Lower lobe of right lung (tissue), 2 donors: ENCODE data around the gene EGR1. TPM values are rescaled to one million over a fixed set of nuclear protein-coding genes. Genes with fewer than 3 reads are reported as not detected.

Experiments used
- ATAC-seq, 2 donors: fragments of 200-7000 bp; cut with Tn5 transposase; one replicate each; pipeline ENCODE4 v1.9.1; 2020 to 2022; ENCODE audit warnings: mild to moderate bottlenecking in 2 of 2, moderate library complexity in 2 of 2
- DNase-seq: peaks from one replicate; pipeline ENCODE4 v3.0.0-alpha.2; 2020
- H3K27ac ChIP-seq: fragments of 200-600 bp; one replicate; pipeline ENCODE4 v1.8.0; 2022
- H3K27me3 ChIP-seq: fragments of 200-600 bp; one replicate; pipeline ENCODE4 v1.8.0; 2022; ENCODE audit warnings: low read depth
- H3K36me3 ChIP-seq: fragments of 200-600 bp; one replicate; pipeline ENCODE4 v1.8.0; 2022; ENCODE audit warnings: mild to moderate bottlenecking
- H3K4me1 ChIP-seq: fragments of 200-600 bp; one replicate; pipeline ENCODE4 v1.8.0; 2022
- H3K4me3 ChIP-seq: fragments of 200-600 bp; one replicate; pipeline ENCODE4 v1.8.0; 2022; ENCODE audit warnings: mild to moderate bottlenecking
- H3K9me3 ChIP-seq: fragments of 200-600 bp; one replicate; pipeline ENCODE4 v1.8.0; 2022
- intact Hi-C: fragments of 100-400 bp; cut with DNase I; formaldehyde crosslinking; loops from one replicate; pipeline ENCODE4 v1.11.0; 2022
- total RNA-seq: library from RNA; stranded (reverse); fragmentation: NEBNext Ultra II Directional; extraction: Animal tissue kit (Norgen Biotek cat#: 25700); gene quantifications from one replicate; pipeline ENCODE4 v1.2.1, GENCODE V29; 2021
- TF ChIP-seq, protein P1 (sequence below): fragments of 200-600 bp; IDR thresholded peaks from one replicate; pipeline ENCODE4 v1.8.0; 2022; ENCODE audit warnings: antibody characterized with exemption, mild to moderate bottlenecking
- donor health status: DM: no; HTN: yes; CAD: no; lungs with severe emphysema.

The EGR1 gene
- total RNA-seq, 1 donor from 2014 or later, result 78.2 TPM

DNA sequence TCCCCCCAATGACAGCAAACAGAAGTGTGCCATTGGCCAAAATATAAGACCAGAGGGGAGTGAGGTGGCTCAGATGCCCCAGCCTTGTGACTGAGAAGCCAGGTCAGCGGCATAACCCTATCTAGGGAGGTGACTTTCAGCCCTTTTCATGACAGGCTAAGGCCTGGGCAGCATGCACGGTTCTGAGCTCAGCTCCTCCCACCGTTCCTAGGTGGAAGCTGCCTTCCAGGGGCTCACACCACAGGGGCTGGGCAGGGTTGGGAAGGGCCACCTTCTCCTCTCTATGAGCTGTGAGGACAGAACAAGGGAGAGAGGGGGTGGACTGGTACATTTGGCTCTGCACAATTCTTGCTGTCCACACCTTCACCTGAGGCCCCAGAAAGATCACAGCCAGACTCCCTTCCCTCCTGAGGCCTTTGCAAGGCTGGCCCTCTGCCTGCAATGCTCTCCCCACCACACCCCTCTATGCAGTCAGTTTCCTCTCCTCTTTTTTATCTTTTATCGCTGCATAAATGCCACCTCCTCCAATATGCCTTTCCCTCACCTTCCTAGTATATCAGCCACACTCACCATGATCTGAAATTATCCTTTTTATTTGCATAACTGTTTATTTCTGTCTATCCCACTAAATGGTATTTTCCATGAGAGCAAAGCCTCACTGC, 5.1 kb upstream of the EGR1 start:
- ATAC-seq, result no peak
- TF ChIP-seq, protein P1, sequence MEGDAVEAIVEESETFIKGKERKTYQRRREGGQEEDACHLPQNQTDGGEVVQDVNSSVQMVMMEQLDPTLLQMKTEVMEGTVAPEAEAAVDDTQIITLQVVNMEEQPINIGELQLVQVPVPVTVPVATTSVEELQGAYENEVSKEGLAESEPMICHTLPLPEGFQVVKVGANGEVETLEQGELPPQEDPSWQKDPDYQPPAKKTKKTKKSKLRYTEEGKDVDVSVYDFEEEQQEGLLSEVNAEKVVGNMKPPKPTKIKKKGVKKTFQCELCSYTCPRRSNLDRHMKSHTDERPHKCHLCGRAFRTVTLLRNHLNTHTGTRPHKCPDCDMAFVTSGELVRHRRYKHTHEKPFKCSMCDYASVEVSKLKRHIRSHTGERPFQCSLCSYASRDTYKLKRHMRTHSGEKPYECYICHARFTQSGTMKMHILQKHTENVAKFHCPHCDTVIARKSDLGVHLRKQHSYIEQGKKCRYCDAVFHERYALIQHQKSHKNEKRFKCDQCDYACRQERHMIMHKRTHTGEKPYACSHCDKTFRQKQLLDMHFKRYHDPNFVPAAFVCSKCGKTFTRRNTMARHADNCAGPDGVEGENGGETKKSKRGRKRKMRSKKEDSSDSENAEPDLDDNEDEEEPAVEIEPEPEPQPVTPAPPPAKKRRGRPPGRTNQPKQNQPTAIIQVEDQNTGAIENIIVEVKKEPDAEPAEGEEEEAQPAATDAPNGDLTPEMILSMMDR, result no peak
- no peaks in the 10 kb centered on the region for H3K9me3 ChIP-seq
- intact Hi-C loops, result no loop called here
- no peaks in the 10 kb centered on the region for H3K36me3 ChIP-seq
- peaks cover 31% of the 10 kb centered on the region for H3K4me1 ChIP-seq
- peak; percentile 15 for DNase-seq
- no peak overlapping the region for H3K4me3 ChIP-seq
- H3K27ac ChIP-seq, result no peak overlapping the region
- peaks cover 4% of the 10 kb centered on the region for H3K27me3 ChIP-seq

DNA sequence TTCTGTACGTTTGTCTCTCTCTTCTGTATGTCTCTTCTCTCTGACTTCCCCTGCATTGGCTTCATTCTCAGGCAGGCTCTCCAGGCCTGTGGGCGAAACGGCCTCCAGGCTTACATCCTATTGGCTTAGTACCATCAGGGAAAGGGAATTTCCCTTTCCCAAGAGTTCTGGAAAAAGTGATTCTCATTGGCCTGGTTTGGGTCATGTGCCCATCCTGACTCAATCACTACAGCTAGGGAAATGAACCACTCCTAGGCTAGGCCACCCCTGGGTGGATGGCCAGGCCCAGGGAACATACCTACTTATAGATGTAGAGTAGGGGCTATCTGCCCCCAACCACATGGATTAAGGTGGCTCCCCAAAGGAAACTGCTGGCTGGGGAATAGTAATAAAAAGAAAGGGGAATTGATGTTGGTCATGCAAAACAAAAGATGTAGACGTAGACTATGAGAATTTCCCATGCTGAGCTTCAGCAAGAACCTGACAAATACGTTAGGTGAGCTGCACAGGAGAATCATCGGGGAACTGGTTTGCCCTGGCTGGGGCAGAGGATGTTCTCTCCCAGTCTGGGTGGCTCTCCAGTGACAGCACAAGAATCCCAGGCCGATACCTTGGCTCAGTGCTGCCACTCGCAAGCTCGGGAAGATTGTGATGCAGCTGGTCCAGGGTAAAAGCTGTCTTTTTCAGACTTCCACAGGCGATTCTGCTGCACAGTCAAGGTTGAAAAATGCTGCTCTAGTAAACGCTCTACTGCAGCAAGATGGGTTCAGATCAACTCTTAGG, 3.7 kb upstream of the EGR1 start:
- peak; percentile 39 for DNase-seq
- Histone ChIP-seq H3K36me3 (no peaks in the 10 kb centered on the region), H3K4me1 (peaks cover 39% of the 10 kb centered on the region), H3K4me3 (no peak overlapping the region), H3K9me3 (no peaks in the 10 kb centered on the region), H3K27ac (no peak overlapping the region), H3K27me3 (peaks cover 4% of the 10 kb centered on the region)
- TF ChIP-seq, protein P1, result no peak
- intact Hi-C loops, result no loop called here
- ATAC-seq, result no peak

DNA sequence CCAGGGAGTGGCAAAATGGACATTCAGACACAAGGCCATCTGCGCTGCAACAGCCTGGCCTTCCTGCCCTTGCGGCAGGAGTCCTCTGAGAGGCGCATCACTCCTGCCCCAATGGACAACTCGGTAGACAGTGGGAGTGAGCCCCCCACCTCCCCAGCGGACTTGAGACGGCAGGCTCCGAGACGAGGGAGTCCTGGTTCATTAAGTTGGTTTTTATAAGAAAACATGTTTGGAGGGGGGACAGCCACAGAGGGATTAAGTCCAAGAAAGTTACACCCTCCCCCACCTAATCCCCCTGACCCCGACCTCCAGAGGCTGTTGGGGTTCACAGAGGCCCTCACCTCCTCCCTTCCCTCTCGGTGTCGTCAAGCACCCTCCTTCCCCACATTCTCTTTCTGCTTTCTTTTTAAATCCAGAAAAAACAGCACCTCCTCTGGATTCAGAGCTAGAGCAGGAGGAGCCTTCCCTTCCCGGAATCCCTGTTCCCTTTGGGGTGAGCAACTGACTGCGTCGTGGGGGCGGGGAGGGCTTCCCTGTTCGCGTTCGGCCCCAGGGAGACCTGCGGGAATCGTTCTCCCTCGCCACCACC, 1.8 kb upstream of the EGR1 start:
- no peak for ATAC-seq
- H3K36me3 ChIP-seq, result peaks cover 7% of the 10 kb centered on the region
- peaks cover 51% of the 10 kb centered on the region for H3K4me1 ChIP-seq
- H3K27ac ChIP-seq, result peak overlapping the region; percentile 99
- DNase-seq, result peak; percentile 55
- H3K27me3 ChIP-seq, result no peaks in the 10 kb centered on the region
- intact Hi-C loops, result no loop called here
- TF ChIP-seq, protein P1, result no peak
- peak overlapping the region; percentile 89 for H3K4me3 ChIP-seq
- no peaks in the 10 kb centered on the region for H3K9me3 ChIP-seq

DNA sequence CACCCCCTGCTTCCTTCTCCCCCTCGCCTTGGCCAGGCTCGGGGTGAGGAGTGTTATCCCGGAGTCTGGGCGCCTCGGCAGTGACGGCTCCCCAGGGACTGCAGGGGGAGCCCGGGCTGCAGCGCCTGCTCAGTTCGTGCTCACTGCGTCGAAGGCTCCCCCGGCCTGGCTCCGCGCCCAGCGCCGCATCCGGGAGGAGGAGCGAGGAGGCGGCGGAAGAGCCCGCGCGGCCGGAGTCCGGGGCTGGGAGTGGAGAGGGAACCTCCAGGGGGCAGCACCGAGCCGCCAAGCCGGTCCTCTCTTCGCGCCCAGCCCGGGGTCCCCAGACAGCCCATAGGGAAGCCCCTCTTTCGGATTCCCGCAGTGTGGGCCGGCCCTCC, 1.3 kb upstream of the EGR1 start:
- Histone ChIP-seq H3K27me3 (no peaks in the 10 kb centered on the region), H3K4me3 (peak overlapping the region; percentile 89), H3K27ac (peak overlapping the region; percentile 99), H3K36me3 (peaks cover 7% of the 10 kb centered on the region), H3K9me3 (no peaks in the 10 kb centered on the region), H3K4me1 (peaks cover 47% of the 10 kb centered on the region)
- DNase-seq (peak; percentile 96), ATAC-seq (peak; percentile 82 to 83)
- TF ChIP-seq, protein P1, result peak; percentile 94
- intact Hi-C loops, result no loop called here

DNA sequence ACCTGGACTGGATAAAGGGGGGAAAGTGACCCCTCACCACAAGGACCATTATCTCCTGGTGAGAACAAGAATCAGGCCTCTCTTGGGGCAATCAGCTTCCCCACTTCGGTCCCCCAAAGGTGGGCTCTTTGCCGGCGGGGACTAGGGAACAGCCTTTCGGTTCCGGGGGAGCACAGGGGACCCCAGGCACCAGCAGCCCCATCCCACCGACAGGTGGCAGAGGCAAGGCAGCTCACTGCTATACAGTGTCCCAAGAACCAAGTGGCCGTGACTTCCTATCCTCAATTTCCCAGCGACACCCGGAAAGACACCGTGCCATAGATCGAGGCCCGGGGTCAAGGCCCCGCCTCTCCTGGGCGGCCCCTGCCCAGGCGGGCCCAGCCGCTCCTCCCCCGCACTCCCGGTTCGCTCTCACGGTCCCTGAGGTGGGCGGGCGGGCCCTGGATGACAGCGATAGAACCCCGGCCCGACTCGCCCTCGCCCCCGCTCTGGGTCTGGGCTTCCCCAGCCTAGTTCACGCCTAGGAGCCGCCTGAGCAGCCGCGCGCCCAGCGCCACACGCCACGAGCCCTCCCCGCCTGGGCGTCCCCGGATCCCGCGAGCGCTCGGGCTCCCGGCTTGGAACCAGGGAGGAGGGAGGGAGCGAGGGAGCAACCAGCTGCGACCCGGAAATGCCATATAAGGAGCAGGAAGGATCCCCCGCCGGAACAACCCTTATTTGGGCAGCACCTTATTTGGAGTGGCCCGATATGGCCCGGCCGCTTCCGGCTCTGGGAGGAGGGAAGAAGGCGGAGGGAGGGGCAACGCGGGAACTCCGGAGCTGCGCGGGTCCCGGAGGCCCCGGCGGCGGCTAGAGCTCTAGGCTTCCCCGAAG, 655 bp upstream of the EGR1 start:
- H3K4me1 ChIP-seq, result peaks cover 40% of the 10 kb centered on the region
- peak overlapping the region; percentile 89 for H3K4me3 ChIP-seq
- H3K9me3 ChIP-seq, result no peaks in the 10 kb centered on the region
- ATAC-seq, result peak; percentile 87 to 88
- TF ChIP-seq, protein P1, result peak; percentile 45
- intact Hi-C loops, result no loop called here
- peak overlapping the region; percentile 99 for H3K27ac ChIP-seq
- H3K27me3 ChIP-seq, result no peaks in the 10 kb centered on the region
- DNase-seq, result peak; percentile 95
- H3K36me3 ChIP-seq, result peaks cover 7% of the 10 kb centered on the region
